DND-41 (cell line): ENCODE measurements around the gene ZDHHC16.

Source experiments
- ATAC-seq: fragments of 200-7000 bp; cut with Tn5 transposase; 3 replicates; pipeline ENCODE4 v1.9.1; 2021; ENCODE audit warnings: low read depth; ENCODE audit not compliant: insufficient read depth
- DNase-seq: peaks from one replicate; pipeline ENCODE4 v3.0.0-alpha.2; 2020
- H2AFZ ChIP-seq: 2 replicates; pipeline ENCODE4 v1.6.0; 2012; ENCODE audit warnings: low read depth, low read length
- H3K27ac ChIP-seq: 2 replicates; pipeline ENCODE4 v1.5.1; 2012; ENCODE audit warnings: low read length, inconsistent platforms
- H3K27me3 ChIP-seq: fragments of 200-600 bp; sonication (generic); 2 replicates; pipeline ENCODE4 v1.6.0; 2012; ENCODE audit warnings: low read length, mild to moderate bottlenecking, inconsistent platforms; ENCODE audit not compliant: insufficient read depth, poor library complexity
- H3K36me3 ChIP-seq: 2 replicates; pipeline ENCODE4 v1.5.1; 2012; ENCODE audit warnings: low read length, inconsistent platforms; ENCODE audit not compliant: insufficient read depth
- H3K4me1 ChIP-seq: 2 replicates; pipeline ENCODE4 v1.5.1; 2012; ENCODE audit warnings: mild to moderate bottlenecking, low read length; ENCODE audit not compliant: insufficient read depth
- H3K4me2 ChIP-seq: 2 replicates; pipeline ENCODE4 v1.6.0; 2012; ENCODE audit warnings: mild to moderate bottlenecking, moderate library complexity, low read length, inconsistent platforms; ENCODE audit not compliant: insufficient read depth
- H3K4me3 ChIP-seq, 2 experiments: fragments of 200-600 bp in 1 of 2; shearing (Covaris generic) in 1 of 2; 2 replicates each; pipeline ENCODE4 v1.5.1; 2012 to 2016; ENCODE audit warnings: inconsistent platforms in 2 of 2, low read length in 2 of 2, mild to moderate bottlenecking in 2 of 2, low read depth in 1 of 2, moderate library complexity in 1 of 2
- H3K79me2 ChIP-seq: 2 replicates; pipeline ENCODE4 v1.6.0; 2012; ENCODE audit warnings: low read length, inconsistent platforms; ENCODE audit not compliant: insufficient read depth
- H3K9ac ChIP-seq: 2 replicates; pipeline ENCODE4 v1.6.0; 2012; ENCODE audit warnings: low read depth, mild to moderate bottlenecking, inconsistent platforms, low read length, moderate library complexity
- H3K9me3 ChIP-seq: 2 replicates; pipeline ENCODE4 v1.5.1; 2012; ENCODE audit warnings: low read length, moderate library complexity, mild to moderate bottlenecking, inconsistent platforms; ENCODE audit not compliant: insufficient read depth, severe bottlenecking
- H4K20me1 ChIP-seq: 2 replicates; pipeline ENCODE4 v1.6.0; 2012; ENCODE audit warnings: low read length; ENCODE audit not compliant: insufficient read depth
- EZH2 ChIP-seq: IDR thresholded peaks from 3 replicates; pipeline ENCODE4 v1.6.1; 2012; ENCODE audit warnings: borderline replicate concordance, low read depth, mild to moderate bottlenecking, moderate library complexity, low read length, inconsistent platforms; ENCODE audit not compliant: severe bottlenecking
- TF ChIP-seq, protein P1 (sequence below): IDR thresholded peaks from 2 replicates; pipeline ENCODE4 v1.5.1; 2012; ENCODE audit warnings: borderline replicate concordance, low read length, moderate library complexity, mild to moderate bottlenecking; ENCODE audit not compliant: poor library complexity, severe bottlenecking; ENCODE audit errors: extremely low read depth

ZDHHC16 gene

DNA sequence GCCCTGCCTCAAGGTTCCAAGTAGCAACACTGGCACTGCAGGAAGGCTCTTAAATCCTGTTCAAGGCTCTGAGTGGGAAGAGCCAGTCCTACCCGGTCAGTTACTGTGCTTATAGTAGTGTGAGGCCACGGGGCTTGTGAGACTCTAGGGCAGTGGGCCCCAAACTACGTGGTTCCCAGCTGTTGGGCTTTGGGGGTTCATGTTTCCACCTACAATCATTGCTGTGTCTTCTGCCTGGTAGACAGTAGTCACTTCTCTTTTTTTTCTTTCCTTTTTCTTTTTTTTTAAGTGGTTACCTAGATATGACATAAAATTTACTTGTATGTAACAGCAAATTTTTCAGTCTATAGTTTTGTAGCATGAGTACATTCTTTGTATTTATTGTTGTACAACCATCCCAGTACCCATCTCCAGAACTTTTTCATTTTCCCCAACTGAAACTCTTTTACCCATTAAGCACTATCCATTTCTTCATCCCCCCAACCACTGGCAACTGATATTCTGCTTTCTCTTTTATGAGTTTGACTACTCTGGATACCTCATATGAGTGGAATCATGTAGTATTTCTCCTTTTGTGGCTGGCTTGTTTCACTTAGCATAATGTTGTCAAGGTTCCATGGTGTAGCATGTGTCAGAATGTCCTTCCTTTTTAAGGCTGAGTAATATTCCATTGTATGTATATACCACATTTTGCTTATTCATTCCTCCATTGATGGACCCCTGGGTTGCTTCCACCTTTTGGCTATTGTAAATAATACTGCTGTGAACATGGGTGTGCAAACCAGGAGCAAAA lies 60.4 kb downstream of the ZDHHC16 start:
- Histone ChIP-seq H3K27me3 (peaks cover 18% of the 10 kb centered on the region), H3K9me3 (no peaks in the 10 kb centered on the region), H4K20me1 (no peaks in the 10 kb centered on the region), H3K4me1 (no peaks in the 10 kb centered on the region), H3K79me2 (no peaks in the 10 kb centered on the region), H3K9ac (no peak overlapping the region), H3K27ac (no peak overlapping the region), H3K4me2 (no peak overlapping the region), H3K36me3 (no peaks in the 10 kb centered on the region), H3K4me3 (no peak overlapping the region), H2AFZ (no peak overlapping the region)
- DNase-seq (no peak), ATAC-seq (no peak)
- TF ChIP-seq, protein P1, sequence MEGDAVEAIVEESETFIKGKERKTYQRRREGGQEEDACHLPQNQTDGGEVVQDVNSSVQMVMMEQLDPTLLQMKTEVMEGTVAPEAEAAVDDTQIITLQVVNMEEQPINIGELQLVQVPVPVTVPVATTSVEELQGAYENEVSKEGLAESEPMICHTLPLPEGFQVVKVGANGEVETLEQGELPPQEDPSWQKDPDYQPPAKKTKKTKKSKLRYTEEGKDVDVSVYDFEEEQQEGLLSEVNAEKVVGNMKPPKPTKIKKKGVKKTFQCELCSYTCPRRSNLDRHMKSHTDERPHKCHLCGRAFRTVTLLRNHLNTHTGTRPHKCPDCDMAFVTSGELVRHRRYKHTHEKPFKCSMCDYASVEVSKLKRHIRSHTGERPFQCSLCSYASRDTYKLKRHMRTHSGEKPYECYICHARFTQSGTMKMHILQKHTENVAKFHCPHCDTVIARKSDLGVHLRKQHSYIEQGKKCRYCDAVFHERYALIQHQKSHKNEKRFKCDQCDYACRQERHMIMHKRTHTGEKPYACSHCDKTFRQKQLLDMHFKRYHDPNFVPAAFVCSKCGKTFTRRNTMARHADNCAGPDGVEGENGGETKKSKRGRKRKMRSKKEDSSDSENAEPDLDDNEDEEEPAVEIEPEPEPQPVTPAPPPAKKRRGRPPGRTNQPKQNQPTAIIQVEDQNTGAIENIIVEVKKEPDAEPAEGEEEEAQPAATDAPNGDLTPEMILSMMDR: no peak
- TF ChIP-seq EZH2: no peak
